HG02943 (cell line): ENCODE measurements around the gene STRN4.
A peak's percentile ranks its signal among the peaks of the same experiment; 100 is the strongest.

Source experiments
- ATAC-seq: cut with Tn5 transposase; IDR thresholded peaks from one replicate; pipeline ENCODE4 v1.9.1; 2021; ENCODE audit warnings: mild to moderate bottlenecking, low read depth, moderate library complexity; ENCODE audit not compliant: unreplicated experiment

The STRN4 gene

DNA sequence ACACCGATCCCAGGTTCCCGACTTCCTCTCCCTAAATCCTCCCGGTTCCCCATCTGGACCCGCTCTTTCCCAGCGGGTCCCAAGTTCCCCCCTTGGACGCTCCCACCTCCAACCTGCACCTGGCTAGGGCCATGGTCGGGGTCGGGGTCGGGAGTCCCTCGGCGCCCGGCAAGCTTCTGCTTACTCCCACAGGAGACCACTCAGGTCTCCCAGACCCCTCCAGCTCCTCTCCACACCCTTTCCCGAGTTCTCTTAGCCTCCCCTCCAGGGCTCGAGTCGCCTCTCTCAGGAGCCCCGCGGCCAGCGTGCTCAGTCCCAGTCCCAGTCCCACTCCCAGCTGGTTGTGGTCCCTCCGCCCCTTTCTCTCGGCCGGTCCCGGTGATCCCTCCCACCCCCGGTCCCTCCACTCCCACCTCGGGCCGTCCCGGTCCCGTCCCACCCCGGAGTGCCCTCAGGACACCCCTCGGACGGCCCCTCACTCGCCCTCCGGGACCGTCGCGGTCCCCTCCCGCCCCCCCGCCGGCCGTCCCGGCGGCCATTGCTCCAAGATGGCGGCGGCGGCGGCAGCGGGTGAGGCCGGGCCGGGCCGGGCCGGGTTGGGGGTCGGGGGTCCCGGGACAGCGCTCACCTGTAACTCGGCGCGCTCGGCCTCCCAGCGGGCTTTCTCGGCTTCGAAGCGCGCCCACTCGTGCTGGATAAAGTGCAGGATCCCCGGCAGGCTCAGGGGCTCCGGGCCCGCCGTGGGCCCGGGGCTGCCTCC is 549 bp downstream of the STRN4 start, which contains the start of gene FKRP:
Gene FKRP, plus strand, starts transcription at position 537 of the 760 bp plus-strand sequence. CDS start 9,394 bp downstream, outside the sequence.
- ATAC-seq = peak; percentile 54

DNA sequence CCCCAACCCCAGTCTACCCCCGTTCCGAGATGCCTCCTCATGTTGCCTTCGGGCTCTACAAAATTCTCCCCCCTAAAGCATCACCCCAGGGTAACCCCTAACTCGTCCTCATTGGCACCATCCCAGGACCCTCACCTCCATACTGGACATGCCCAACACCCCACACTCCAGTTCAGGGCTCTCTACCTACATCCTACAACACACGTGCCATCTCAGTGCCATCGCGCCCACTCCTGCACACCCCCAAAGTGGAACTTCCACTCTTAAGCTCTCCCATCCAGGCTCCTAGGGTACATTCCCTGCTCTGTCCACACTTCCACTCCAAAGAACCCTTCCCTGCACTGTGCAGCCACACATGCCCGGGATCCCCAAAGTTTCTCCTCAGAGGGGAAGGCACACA is 1.2 kb downstream of the STRN4 start:
- no peak for ATAC-seq

DNA sequence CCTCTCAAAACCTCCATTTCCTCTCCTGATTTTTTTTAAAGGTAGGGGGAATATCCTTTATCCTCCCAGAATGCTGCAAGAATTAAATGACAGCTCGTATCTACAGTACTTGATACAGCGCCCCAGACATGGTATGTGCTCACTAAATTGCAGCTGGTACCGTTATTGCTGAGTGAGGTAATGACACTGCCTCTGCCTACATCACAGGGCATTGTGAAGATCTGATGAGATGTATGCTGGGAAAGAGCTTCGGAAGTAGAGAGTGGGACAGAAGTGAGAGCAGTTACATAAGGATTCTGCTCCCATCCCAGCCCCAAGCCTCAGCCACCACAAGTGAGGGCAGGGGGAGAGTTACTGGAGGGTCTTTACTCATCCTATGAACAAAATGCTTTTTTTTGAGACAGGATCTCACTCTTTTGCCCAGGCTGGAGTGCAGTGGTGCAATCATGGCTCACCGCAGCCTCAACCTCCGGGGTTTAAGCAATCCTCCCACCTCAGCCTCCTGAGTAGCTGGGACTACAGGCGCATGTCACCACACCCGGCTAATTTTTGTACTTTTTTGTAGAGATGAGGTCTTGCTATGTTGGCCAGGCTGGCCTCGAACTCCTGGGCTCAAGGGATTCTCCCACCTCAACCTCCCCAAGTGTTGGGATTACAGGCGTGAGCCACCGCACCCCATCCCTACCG is 2.1 kb downstream of the STRN4 start:
- ATAC-seq = no peak

DNA sequence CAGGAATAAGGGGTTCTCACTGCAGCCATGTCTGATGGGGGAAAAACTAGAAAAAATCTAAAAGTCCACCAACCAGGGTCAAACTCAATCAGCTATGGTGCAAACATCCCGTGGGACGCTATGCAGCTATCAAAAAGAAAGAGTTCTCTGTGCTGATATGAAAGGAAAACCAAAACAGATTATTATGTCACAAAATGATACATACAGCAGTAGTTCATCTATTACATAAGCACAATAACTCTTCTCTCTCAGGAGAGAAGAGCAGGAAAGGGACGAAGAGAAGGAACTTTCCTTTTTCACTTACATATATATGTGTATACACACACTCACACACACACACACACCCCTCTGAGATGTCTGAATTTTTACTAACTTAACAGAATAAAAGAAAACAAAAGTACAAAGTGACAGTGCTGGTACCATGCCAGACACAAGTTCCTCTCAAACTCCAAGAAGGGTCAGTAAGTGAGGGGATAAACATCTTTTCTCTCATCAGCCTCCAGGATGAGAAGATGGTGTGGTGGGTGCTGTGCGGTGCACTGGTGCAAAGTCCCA is 3.2 kb downstream of the STRN4 start:
- no peak for ATAC-seq

DNA sequence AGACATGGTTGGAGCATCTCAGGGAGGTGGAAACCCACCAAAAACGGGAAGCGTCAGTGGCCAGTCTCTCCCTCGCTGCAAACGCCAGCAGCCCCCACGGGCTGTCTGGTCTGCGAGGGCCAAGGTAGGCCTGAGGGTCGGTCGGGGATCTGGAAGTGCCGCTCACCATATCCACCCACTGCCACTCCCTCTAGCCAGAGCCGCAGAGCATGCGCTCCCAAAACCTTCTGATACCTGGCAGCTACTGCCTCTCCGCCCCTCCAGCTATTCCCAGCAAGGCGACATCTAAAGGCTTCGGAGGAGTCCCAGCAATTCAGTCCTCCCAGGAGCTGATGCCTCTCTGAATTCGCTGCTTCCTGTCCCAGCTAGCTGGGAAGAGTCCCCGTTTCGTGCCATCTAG is 4.8 kb downstream of the STRN4 start:
- no peak for ATAC-seq

DNA sequence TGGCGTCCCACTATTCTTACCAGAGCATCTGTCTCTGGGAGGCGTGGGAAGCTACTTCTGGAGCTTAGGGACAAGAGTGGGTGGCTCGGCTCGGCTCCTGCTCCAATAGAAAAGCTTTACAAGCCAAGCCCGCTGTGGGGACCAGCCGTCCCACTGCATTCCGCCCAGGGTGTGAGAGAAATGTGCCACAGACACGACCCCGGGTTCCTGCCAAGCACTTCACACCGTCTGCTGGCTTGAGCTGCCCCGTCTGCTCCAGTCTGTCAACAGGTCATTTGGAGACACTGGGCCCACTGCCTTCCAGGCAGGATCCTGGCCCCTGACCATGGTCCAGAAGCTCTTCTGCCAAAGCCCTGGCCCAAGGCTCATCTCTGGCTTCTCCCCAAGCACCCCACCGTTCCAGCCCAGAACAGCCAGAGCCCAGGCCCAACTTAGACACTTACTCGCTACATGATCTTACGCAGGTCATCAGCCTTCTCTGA is 6.9 kb downstream of the STRN4 start:
- ATAC-seq = no peak

DNA sequence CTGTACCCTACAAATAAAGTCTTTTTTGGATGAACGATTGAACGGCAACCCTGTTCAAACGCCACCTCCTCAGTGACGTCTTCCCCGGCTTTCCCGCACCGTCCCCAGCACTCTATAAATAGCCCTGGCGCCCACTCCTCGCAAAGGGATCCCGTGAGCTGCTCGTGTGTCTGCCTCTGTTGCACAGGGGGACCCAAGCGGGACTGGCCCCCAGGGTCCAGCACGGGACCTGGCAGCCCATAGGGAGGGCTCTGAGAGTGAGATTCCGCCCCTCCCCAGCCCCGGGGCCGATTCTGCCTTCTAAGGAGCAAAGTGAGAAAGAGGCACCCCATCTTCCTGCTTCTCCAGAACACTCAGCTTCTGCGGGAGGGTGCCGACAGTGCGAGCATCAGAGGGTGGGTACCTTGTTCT is 8.5 kb downstream of the STRN4 start:
- no peak for ATAC-seq

DNA sequence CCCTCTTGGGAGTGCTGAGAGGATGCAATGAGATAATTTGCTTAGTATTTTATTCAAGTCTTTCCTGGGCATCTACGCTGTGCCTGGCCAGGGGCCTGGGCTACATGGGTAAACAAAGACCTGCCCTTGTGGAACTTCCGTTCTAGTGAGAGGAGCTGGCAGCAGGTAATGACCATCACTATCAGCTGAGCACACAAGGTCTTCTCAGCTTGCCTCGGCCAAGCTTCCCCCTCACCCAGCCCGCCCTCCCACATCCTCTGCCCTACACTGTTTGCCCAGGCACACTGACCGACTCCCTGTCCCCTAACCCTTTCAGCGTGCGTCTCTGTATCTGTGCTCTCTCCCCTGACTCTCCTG is 9.0 kb downstream of the STRN4 start:
- ATAC-seq = no peak

DNA sequence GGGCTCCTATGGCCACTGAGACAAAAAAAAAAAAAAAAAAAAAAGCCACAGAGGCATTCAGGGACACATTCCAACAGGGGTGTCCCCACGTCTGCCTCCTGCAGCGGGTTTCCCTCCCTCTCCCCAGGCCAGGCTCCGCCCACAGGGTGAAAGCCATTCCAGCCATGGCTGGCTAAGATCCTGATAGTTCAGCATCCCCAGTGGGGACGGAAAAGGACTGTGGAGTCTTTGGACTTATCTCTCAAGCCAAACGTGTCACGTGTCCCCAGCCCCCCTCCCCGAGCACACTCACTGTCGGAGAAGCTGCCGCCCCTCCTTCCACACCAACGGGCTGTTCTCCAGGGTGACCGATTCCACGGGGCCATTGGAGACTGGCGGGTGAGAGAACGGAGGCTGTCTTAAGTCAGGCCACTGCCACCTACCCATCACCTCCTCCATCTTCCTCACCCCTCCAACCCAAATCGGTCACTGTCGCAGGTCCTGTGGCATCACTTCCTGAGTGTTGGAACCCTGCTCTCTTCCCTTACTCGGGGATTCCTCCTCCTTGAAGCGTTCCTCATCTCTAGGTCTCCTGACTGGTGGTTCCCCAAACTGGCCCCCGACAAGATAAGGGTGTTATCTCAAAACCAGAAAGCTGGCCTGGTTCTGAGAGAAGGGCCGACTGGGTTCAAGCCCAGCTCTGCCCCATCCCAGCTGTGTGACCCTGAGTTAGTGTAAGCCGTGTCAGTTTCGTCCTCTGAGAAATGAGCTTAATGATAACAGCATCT is 9.5 kb downstream of the STRN4 start:
- no peak for ATAC-seq

DNA sequence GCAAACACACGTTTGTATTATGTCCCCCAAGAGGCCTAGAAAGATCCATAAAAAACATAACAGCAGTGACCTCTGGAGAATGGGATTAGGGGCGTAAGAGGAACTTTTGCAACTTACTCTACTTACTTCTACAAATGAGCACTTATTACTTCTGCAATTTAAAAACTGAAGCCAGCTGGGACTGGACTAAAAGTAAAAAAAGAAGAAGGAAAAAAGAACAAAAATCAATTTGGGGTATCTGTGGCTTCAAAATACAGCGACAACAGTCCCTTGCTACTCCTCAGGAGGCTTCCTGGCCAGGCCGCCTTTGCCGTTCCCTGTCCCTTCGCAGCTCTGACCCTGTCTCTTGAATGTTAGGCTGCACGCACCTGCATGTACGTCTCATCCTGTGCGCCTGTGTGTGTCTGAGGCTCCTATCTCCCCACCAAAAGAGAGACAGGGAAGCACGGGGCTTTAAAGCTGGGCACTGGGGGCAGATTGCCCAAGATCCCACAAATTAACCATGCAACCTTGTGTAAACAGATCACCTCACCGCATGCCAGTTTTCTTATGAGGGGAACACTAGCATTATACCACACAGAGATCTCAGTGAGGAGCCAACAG is 12.5 kb downstream of the STRN4 start:
- no peak for ATAC-seq

DNA sequence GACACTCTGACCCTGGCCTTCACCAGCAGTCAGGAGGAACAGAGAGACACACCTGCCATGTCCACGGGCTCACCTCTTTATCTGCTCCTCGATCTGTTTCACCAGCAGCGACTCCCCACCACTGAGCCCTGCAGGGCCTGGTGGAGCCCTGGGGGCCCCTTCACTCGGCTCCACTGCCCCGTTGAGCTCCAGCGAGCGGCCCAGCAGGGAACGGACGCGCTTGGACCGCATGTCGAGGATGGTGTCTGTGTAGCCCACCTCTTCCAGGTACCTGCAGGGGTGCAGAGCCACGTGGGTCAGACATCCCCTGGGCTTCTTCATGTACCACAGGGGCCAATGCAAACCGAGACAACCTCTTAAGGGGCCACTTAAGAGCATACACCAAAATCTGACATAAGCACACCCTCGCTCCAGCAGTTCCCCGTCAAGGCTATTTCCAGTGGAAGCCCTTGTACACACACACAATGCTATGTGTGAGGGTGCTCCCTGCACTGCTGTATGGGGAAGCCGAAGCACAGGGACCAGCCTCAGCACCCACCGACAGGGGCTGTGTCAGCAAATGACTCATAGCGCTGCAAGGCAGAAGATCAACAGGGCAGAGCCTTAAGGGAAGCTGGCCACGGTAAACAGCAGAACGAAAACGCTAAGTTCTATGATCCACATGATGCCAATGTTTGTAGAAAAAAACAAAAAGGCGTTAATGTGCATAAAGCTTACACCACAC is 13.1 kb downstream of the STRN4 start:
- ATAC-seq = no peak

DNA sequence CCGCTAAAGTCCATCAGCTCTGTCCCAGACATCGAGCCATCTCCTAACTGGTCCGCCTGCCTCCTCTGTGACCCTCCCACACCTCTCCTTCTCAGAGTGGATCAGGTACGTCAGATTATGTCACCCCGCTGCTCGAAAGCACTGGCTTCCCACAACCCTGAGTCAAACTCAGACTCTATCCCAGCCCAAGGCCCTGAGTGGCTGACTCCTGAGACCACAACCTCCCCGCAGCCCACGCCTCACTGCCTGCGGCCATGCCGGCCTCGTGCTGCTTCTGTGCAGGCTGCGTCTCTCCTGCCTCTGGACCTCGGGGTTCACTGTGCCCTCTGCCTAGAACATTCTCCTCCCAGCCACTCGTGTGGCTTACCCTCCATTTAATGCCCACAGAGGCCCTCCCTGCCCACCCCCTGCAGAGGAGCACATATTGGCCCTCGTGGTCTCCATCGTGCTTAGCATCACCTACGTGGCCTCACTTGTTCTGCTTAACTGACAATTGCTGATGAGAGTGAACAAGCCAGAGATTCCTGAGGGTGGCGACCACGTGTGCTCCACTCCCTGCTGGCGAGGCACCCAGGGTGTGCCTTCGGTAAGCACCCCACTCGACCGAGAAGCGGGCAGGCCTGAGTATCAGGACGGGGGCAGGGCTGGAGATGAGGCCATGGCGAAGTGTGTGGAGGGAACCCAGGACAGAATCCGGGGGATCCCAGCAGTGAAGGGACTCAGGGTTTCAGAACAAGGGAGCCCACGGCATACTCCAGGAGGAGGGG is 13.9 kb downstream of the STRN4 start:
- no peak for ATAC-seq

DNA sequence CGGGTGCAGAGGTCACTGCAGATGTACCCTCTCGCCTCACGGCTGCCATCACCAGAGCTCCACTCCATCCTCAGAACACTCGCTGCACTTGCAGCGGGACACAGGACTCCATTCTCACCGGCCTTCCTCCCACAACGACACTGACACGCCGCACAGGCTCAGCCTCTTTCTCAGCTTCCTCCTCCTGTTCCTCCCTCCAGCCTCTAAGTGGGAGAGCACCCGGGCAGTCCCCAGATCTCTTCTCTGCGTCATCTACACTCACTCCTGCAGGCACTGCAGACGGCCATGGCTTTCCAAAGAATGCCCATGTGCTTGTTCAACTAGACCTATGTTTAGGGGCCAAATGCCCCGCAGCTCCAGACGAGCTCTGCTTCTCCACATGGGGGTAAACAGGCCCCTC is 14.7 kb downstream of the STRN4 start:
- ATAC-seq = no peak

DNA sequence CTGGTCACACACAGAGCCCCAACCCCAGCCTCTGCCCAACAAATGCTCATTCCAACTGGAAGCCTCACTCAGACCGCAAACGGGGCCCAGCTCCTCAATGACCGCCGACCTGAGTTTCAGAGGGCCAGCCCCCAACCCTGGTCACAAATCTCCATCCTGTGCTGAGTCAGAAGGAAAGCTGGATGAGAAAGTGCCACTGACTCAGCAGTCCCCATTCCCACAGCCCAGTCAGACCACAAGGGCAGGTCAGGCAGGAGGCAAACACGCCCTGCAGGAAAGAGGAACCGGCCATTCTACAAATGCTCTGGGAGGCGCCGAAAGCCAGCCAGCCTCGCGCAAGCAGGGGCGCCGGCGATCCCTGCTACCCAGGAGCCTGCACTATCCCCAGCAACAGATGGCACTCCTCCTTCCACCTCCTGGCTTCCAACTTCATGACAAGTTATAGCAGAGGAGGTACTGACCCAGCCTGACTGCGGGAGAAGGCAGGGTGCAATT is 15.2 kb downstream of the STRN4 start:
- ATAC-seq = no peak

DNA sequence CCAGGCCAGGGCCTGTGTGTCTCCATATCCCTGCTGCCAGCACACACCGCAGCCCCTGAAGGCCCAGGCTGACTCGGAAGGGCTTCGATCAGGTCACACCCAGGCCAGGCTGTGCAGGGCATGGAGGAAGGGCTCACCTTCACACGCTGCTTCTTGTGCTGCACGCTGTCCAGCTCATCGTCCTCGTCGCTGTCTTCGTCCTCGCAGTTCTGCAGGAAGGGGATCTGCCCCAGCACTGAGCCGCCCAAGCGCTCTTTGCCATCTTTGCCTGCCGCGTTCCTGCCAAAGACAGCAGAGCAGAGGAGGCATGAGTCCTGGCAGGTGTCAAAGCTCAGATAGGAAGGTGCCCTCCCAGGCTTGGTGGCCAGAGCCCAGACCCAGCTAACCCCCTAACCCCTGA is 15.7 kb downstream of the STRN4 start:
- no peak for ATAC-seq

DNA sequence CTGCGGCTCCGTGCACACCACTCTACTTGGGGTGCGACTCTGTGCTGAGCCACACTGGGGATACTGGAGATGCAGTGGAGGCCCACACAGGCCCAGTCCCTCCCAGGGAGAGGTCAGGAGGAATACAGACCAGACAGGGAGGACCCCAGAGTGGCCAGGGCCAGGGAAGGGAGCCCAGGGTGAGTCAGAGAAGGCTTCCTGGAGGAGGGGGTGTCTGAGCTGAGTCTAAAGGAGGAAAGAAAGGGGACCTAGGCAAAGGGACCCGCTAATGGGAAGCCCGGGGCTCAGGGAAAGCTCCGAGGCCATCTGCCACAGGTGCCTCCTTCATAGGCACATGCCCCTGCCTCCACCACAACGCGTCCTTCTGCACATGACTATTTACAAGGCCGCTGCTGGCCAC is 16.1 kb downstream of the STRN4 start:
- no peak for ATAC-seq

DNA sequence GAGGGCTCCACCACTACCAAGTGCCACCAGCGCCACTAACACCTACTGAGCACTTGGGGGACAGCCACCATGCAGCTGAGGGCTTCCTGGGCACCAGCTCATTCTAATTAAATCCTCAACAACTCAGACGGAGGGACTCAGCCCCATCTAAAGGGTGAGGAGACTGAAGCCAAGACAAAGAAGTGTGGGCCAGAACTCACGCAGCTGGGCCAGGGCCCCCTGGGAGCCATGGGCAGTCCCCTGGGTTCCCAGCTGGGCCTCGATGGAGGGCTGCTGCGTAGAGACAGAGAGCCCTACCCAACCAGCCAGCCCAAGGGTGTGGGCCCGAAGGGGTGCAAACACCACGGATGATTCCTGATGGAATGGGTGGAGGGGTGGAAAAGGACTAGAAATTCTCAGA is 16.6 kb downstream of the STRN4 start:
- no peak for ATAC-seq

DNA sequence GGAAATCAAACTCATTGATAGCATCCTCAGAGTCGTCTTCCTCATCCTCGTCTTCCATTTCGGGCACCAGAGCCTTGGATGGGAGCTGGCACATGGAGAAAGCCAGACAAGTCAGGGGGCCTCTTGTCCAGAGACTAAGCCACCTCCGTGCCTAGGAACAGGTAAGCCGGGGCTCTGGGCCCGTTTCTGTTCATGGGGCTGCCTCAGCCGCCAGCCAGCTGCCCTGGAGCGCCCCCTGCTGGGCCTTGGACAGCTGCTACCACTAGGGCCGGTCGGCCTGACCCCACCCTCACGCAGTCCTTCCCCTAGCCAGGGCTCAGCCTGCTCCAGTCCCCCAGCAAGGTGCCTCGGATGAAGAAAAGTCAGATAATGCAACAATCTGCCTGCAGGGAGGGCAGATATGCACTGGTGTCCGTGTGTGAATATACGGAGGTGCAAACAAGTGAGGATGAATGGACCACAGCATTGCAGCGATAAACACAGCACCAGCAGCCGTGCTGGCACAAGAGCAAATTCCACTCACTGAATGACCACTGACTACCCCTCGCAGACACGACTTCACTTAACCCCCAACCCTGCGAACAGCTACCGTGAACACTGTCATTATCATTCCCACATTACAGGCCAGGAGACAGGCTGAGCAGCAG is 17.4 kb downstream of the STRN4 start:
- no peak for ATAC-seq

DNA sequence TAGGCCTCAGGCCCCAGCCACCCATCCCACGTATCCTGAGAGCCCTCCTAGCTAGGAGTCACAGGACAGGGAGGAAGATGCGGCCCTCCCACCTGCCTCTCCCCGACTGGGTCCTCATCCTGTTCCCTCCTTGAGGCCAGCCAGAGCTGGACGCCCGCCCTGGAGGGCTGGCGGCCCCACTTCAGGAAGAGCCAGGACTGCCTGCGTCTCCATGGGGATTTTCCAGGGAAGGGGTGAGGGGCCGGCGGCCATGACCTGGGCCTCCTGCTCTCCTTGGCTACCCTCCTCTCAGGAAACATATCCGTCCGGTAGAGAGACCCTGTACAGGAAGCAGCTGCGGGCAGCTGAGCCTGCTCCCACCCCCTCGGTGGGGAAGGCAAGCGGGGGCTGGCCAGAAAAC is 18.0 kb downstream of the STRN4 start:
- ATAC-seq = no peak
